ENCODE data around the gene DCAF11.

DNA sequence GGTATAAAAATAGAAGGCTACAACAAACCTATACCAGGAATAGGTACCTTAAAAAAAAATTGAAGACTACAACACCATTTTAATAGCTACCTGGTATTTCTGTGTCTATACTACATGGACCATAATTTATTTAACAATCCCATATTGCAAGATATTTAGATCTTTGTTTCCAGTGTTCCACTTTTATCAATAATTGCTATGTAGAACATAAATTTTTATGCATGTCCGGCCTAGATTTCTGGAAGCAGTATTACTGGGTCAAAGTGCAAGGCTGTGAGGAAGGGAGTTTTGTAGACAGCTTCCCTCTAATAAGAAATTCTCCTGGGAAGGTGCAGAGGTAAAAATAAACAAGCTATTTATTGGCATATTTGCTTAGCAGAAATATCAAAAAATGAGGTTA, 4.1 kb upstream of the DCAF11 start:
- TF ChIP-seq EZH2 (IDR thresholded peaks at IDR 0.05; ENCODE audit: borderline replicate concordance, insufficient read depth, low read depth, low read length, poor library complexity, severe bottlenecking) (no peak), CTCF (IDR thresholded peaks at IDR 0.05) (no peak)
